ENCODE data around the gene STMN1.
"Not testable (repeated sequence)": the region's sequence is repeated elsewhere in the genome, so short reads cannot be mapped to it uniquely, and the experiment has no call there.

STMN1 gene

DNA sequence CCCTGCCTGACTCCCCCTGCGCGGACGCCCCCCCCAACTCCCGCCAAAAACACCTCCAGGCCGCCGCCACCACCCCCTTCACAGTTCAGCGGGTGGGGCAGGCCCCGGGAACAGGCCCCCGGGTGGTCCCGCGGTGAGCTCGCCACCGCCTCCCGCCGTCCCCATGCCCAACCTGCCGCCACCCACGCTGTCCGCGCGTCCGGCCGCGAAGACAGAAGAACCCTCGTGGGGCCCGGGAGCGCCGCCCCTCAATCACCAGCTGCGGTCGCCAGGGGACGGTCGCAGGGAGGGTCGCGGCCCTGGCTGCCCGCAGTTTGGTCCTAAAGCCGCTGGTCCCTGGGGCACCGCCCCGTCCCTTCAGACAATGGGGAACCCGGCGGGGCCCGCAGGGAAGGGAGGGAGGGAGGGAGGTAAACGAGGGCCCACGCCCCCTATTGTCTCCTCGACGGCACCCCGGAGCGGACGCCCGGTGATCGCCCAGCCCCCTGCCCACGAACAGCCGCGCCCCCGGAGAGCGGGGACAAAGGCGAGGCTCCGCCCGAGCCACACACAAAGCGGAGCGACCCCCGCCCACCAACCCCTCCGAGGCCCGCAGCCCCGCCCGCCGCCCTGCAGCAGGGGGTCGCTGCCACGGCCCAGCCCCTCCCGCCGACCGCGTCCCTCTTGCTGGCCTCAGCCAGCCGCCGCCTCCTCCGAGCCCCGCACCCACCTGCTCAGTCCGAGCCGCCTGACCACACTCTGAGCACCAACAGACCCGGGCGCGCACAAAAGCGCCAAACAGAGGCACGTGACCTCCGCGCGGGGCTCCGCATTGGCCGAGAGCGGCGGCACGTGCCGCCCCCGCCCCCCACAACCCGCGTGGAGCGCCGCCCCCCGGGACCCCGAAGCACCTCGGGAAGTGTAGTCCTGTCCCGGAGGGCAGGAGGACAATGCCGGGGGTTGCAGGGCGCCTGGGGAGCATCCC is at the start of gene STMN1:
Gene STMN1, minus strand, starts transcription at position 740 of the 964 bp plus-strand sequence. CDS start 1,743 bp downstream, outside the sequence.
- peak in 55 of 56 donors; percentile 74 to 96 (median 89) for DNase-seq

GRCh38 chr1:25955553-25955952 is 49.3 kb upstream of the STMN1 start:
- no peak for DNase-seq

DNA sequence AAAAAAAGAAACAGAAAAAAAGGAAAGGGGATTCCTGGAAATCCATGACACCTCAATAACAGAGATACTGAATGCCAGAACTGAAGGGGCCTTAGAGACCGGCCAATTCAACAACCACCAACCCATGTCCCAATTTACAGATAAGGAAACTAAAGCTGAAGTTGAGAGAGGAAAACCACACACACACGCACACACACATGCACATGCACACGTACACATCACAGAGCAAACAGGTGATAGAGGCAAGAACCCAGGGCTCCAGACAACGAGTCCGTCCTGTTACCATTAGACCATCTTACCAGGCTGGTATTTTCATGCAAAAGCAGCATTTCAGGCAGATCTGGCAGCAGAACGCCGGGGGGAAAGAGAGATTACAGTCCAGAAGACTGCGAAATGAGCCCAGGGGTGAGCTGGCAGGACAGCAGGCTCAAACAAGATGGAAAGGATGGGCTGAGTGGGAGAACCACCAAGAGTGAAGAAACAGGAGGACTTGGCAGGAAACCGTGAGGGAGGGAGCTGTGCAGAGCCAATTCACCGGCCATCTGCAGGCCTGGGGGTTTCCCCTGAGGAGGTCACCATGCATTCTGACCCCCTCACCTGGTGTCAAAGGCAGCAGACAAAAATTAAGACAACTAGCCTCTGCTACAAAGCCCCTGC is 48.2 kb upstream of the STMN1 start:
- DNase-seq: no peak

DNA sequence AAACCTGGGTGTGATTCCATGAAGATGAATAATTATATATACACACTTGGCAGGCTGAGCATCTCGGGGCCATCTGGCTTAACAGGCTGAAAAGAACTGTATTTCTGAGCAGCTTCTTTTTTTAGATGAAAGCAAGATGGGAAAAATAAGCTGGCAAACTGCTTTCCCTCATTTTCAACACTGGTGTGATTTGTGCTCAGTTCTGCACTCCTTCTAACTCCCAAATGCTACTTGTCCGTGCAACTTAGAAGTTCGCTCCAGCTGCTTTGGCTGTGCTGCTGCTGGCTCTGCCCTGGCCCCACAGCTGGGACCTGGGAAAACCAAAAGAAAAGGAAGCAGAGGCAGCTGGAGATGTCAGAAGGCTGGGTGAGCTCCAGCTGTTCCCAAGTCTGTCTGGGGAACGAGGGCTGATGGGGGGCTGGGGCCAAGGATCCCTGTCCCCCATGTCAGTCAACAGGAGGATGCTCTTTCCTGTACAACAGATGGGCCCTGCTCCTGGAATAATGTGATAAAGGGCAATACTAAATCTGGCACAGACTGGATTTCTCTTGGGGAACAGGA is 46.7 kb upstream of the STMN1 start:
- peak in 13 of 56 donors; percentile 1 to 41 (median 23) for DNase-seq

GRCh38 chr1:25948641-25949040 is 42.4 kb upstream of the STMN1 start:
- no peak for DNase-seq

DNA sequence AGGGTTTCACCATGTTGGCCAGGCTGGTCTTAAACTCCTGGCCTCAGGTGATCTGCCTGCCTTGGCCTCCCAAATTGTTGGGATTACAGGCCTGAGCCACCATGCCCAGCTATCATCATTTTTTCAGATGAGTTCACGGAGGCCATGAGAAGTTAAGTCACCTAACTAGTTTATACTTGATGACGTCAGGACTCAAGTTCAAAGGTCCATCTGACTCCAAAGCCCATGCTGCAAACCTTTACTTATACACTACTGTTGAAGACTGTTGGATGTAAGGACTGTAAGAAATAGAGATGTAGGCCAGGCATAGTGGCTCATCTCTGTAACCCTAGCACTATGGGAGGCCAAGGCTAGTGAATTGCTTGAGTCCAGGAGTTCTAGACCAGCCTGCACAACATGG is 40.8 kb upstream of the STMN1 start:
- no peak for DNase-seq

DNA sequence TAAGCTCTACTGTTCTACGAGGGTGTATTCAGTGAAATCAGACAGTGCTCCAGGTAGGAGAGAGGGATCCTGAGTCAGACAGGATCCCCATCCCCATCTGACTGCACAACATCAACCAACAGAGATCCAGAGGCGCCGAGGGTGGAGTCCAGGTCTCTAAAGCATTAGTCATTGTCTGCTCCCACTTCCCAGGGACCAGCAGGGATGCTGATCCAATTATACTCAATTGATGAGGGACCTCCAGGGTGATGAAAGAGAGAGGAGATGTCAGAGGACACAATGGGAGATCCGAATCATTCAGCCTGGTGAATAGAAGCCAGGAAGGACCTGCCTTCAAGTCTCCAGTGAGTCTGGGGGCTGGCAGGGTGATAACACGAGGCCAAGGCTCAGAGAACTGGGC is 39.5 kb upstream of the STMN1 start:
- DNase-seq: no peak

- no peak for DNase-seq
Measured at GRCh38 chr1:25944986-25945385, 38.8 kb upstream of the STMN1 start.

DNA sequence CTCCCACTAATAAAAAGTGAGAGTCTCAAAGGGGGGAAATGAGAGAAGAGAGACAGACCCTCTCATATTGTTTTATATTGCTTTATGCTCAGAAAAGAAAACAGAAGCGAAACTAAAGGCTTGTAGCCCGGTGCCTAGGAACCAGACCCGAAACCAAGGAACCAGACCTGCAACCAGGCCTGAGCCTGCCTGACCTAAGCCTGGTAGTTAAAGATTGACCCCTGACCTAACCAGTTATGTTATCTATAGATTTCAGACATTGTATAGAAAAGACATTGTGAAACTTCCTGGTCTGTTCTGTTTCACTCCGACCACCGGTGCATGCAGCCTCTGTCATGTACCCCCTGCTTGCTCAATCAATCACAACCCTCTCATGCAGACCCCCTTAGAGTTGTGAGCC is 37.3 kb upstream of the STMN1 start:
- not testable (repeated sequence) for DNase-seq

- no peak for DNase-seq
Measured at GRCh38 chr1:25936947-25937346, 30.7 kb upstream of the STMN1 start.

DNA sequence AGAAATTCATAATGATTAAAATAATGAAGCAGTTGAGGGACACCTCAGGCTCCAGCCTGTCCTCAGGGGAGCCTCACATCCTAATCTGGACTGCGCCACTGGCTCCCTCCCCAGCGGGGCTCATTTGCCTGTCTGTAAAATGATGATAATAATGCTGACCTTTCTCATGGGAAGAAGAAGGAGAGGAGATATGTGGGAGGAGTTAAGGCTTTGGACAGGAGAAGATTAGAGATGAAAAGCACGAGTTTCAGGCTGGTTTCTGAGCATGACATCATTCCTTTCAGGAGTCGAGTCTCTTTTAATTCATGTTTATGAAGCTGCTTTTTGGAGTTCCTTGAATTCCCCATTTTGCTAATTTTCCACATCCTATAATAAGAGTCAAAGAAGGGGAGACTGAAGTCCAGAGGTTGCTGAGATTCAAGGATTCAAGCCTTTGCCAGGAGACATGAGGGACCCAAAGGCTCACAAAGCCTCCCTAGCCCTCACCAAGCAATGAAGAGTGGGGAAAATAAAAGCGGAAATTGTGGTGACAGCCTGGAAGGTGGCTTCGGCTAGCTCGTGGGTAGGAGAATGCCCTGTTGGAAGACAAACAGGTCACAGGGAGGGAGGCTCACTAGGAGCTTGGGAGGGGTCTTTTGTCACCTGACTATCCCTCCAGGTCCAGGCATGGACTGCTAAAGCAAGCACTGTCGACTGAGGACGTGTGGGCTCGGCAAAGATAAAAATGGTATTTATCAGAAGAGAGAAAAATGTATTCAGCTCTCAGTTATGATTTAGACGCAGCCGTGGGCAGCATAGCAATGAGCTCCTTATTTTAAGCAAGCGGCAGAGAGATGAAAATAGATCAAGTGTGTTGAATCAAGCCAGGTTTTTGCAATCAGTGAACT is 27.5 kb upstream of the STMN1 start:
- peak in 14 of 56 donors; percentile 7 to 62 (median 27) for DNase-seq

GRCh38 chr1:25932811-25933400 is 26.7 kb upstream of the STMN1 start:
- DNase-seq: not testable (repeated sequence)

- DNase-seq: no peak
Measured at GRCh38 chr1:25932321-25932720, 26.1 kb upstream of the STMN1 start.

GRCh38 chr1:25929016-25929415 is 22.8 kb upstream of the STMN1 start:
- no peak for DNase-seq

DNA sequence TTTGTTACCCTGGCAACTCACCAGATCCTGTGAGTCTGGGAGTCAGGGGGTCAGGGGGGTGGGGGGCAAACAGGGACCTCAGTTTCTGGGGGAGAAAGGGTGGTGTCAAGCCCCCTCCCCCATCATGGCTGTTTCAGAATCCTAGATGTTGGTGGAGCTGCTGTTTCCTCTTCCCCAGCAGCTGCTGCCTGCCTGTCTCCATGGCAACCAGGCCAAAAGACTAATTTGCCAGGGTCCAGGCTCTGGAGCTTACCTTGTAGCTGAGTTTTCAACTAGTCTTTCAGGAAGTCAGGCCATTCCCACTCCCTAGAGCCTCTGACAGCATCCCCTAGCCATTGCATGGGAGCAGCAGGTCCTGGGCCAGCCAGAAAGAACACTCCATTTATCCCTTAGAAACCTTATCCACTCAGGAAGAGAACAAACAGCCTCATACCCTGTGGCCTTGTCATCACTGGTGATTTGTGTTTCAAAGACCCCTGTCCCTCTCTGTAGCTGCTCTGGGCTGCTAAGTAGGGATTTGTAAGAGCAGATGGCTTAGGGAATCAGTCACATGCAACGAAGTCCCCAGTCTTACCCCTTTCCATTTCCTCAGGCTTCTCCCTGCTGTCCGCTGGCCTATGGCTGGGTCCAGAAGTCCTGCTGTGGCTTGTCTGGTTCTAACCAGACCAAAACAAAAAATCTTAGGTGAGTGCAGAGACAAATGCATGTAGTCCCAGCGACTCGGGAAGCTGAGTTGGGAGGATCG is 21.5 kb upstream of the STMN1 start:
- DNase-seq: peak in 17 of 56 donors; percentile 18 to 54 (median 46)

DNA sequence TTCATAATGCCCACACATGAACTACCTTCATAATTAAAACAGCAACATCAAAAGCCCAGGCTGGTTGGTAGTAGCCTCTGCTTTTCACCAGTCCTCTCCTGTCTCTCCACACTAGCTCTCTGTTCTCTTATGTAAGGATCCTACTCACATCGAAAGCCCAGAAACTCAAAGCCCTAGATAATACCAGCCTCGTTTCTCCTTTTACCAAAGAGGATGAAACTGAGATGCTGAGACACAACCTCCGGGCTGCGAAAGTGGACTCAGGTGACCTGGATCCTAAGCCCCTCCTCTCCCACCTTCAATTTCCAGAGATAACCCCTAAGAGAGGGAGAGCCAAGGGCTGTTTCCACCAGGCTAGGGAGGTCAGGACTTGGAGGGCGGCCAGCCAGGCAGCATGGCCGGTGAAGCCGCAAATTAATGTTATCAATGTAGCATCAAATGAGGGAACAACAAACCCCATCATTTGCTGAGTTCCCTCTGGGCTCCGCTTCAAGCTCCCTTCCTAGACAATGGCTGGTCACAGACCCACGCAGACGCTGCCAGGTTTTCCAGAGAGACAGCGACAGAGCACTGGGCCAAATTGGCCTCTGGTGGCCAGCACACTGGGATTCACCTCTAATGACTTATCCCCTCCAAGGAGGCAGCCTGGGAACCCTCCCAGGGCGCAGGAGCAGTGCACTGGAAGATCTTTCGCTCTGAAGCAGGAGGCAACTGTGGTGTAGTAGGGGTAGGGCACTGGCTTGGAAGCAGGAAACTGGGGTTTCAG is 20.7 kb upstream of the STMN1 start:
- peak in 37 of 56 donors; percentile 14 to 73 (median 51) for DNase-seq

DNA sequence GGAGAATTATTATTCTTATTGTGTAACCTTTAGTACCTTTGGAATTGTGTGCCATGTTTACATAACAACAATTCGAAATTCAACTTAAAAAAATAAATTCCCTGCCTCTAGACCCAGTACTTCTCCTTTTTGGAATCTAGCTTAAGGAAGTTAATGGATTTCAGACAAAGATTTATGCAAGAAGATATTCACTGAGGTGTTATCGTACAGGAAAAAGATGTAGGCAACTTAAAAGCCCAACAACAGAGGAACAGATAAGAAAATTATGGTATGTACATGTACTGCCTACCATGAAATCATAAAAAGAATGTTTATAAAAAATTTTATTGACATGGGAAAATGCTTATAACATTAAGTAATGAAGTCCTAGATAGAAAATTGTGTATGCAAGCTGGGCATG is 18.2 kb upstream of the STMN1 start:
- DNase-seq: no peak

DNA sequence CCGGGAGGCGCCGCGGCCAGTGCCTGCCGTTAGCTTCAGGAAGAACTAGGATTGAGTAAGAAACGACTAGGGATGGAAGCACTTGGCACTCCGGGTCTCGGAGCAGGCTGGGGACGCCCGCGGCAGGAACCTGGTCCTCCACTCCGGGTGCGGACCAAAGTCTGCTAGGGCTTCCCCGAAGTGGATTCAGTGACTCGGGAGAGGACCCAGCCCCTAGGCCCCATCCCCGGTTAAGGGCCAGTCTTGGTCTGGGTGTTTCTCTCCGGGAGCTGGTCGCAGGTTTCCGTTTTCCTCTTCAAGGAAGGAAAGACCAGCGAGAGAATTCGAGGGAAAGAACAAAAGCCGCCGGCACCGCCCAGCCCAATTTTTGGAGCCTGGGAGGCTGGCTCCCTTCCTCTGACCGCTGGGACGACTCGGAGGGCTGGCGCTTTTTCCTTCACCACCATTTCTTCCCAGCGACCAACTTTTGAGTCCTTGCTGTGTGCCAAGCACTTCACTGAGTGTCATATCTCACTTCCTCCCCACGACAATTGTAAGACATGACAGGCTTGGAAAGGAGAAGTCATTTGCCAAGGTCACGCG is 16.8 kb upstream of the STMN1 start:
- DNase-seq: peak in 16 of 56 donors; percentile 29 to 78 (median 60)

All from amygdala (tissue), 56 donors.